ENCODE measurements around the gene KIF5C. TPM values are rescaled to one million over a fixed set of nuclear protein-coding genes. Genes with fewer than 3 reads are reported as not detected.

Gene KIF5C
- total and polyA plus RNA-seq, 4 experiments from 2014 or later, result 3.0 to 21.3 (median 13.2) TPM

- intact Hi-C loops (cut with micrococcal nuclease), result loop anchor here (5.0 kb wide), 1 partner anchor 634 kb away; no protein-coding TSS in a partner anchor
- Mint-ChIP-seq H3K27ac (peak overlapping the region in 3 of 7 donors; percentile 42 to 59 (median 55)), H3K9me3 (peaks cover 0 to 1% (median 0%) of the 10 kb centered on the region in 8 donors), H3K27me3 (no peaks in the 10 kb centered on the region), H3K4me1 (peaks cover 15 to 30% (median 21%) of the 10 kb centered on the region in 4 donors), H3K36me3 (peaks cover 12 to 13% of the 10 kb centered on the region in 2 donors), H3K4me3 (peak overlapping the region in 2 of 8 donors; percentile 13)
- POLR2A ChIA-PET (ENCODE audit: partially characterized antibody), result no interaction called here
- Histone ChIP-seq H3K27ac (ENCODE audit: low read depth, low read length) (no peak overlapping the region), H3K9me3 (ENCODE audit: control insufficient read depth in 1 of 2, low read length in 2 of 2) (no peaks in the 10 kb centered on the region), H3K27me3 (ENCODE audit: insufficient read depth, low read length) (no peaks in the 10 kb centered on the region), H3K4me1 (ENCODE audit: insufficient read depth, low read length) (peaks cover 20% of the 10 kb centered on the region), H3K36me3 (ENCODE audit: insufficient read depth, low read length) (no peaks in the 10 kb centered on the region), H3K4me3 (ENCODE audit: low read length in 2 of 2) (no peak overlapping the region)
- no peak for DNase-seq
- CTCF ChIA-PET (ENCODE audit: partially characterized antibody), result interaction anchor here (1.5 to 2.0 kb wide), 4 partner anchors 12 to 285 kb away, joined by 4 to 6 read pairs (median 5); no protein-coding TSS in a partner anchor
These were observed 53.4 kb downstream of the KIF5C start for GRCh38 chr2:148928395-148928794.

- Mint-ChIP-seq H3K4me3 (no peak overlapping the region), H3K4me1 (peaks cover 15 to 24% (median 19%) of the 10 kb centered on the region in 4 donors), H3K27me3 (no peaks in the 10 kb centered on the region), H3K9me3 (peaks cover 0 to 1% (median 0%) of the 10 kb centered on the region in 8 donors), H3K36me3 (peaks cover 12 to 13% of the 10 kb centered on the region in 2 donors), H3K27ac (no peak overlapping the region)
- Histone ChIP-seq H3K27me3 (ENCODE audit: insufficient read depth, low read length) (no peaks in the 10 kb centered on the region), H3K4me1 (ENCODE audit: insufficient read depth, low read length) (peaks cover 20% of the 10 kb centered on the region), H3K4me3 (ENCODE audit: low read length in 2 of 2) (no peak overlapping the region), H3K36me3 (ENCODE audit: insufficient read depth, low read length) (no peaks in the 10 kb centered on the region), H3K27ac (ENCODE audit: low read depth, low read length) (no peak overlapping the region), H3K9me3 (ENCODE audit: control insufficient read depth in 1 of 2, low read length in 2 of 2) (no peaks in the 10 kb centered on the region)
- ChIA-PET POLR2A (ENCODE audit: partially characterized antibody) (no interaction called here), CTCF (ENCODE audit: partially characterized antibody) (no interaction called here)
- no peak for DNase-seq
- intact Hi-C loops (cut with micrococcal nuclease), result no loop called here
These were observed 55.2 kb downstream of the KIF5C start for GRCh38 chr2:148930046-148930775.

GRCh38 chr2:148932536-148932935, 57.5 kb downstream of the KIF5C start:
- no peak overlapping the region for H3K27ac ChIP-seq (ENCODE audit: low read depth, low read length)
- H3K9me3 Mint-ChIP-seq, result peaks cover 0 to 1% (median 0%) of the 10 kb centered on the region in 8 donors
- DNase-seq, result no peak
- H3K4me1 ChIP-seq (ENCODE audit: insufficient read depth, low read length), result peaks cover 2% of the 10 kb centered on the region
- peaks cover 9 to 12% of the 10 kb centered on the region in 2 donors for H3K36me3 Mint-ChIP-seq
- no peak overlapping the region for H3K4me3 Mint-ChIP-seq
- H3K9me3 ChIP-seq (ENCODE audit: control insufficient read depth in 1 of 2, low read length in 2 of 2), result no peaks in the 10 kb centered on the region
- no peak overlapping the region for H3K4me3 ChIP-seq (ENCODE audit: low read length in 2 of 2)
- ChIA-PET POLR2A (ENCODE audit: partially characterized antibody) (no interaction called here), CTCF (ENCODE audit: partially characterized antibody) (interaction anchor here (1.4 kb wide), 1 partner anchor 9 kb away, joined by 3 read pairs; no protein-coding TSS in a partner anchor)
- H3K36me3 ChIP-seq (ENCODE audit: insufficient read depth, low read length), result no peaks in the 10 kb centered on the region
- peaks cover 0 to 4% (median 3%) of the 10 kb centered on the region in 4 donors for H3K4me1 Mint-ChIP-seq
- H3K27ac Mint-ChIP-seq, result no peak overlapping the region
- intact Hi-C loops (cut with micrococcal nuclease), result no loop called here
- H3K27me3 ChIP-seq (ENCODE audit: insufficient read depth, low read length), result no peaks in the 10 kb centered on the region
- no peaks in the 10 kb centered on the region for H3K27me3 Mint-ChIP-seq

DNA sequence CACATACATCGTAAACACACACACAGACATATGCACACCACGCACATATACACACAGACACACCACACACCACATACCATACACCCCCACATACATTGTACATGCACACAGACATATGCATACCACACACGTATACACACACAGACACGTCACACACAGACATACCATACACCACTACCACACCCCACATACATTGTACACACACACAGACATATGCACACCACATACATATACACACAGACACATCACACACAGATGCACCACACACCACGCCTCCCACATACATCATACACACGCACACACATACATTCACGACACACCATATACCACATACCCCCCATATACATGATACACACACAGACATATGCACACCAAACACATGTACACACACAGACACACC, 58.4 kb downstream of the KIF5C start:
- no peak for DNase-seq
- Histone ChIP-seq H3K36me3 (ENCODE audit: insufficient read depth, low read length) (no peaks in the 10 kb centered on the region), H3K27me3 (ENCODE audit: insufficient read depth, low read length) (no peaks in the 10 kb centered on the region), H3K4me3 (ENCODE audit: low read length in 2 of 2) (no peak overlapping the region), H3K9me3 (ENCODE audit: control insufficient read depth in 1 of 2, low read length in 2 of 2) (no peaks in the 10 kb centered on the region), H3K27ac (ENCODE audit: low read depth, low read length) (no peak overlapping the region), H3K4me1 (ENCODE audit: insufficient read depth, low read length) (no peaks in the 10 kb centered on the region)
- Mint-ChIP-seq H3K9me3 (peaks cover 0 to under 1% (median 0%) of the 10 kb centered on the region in 8 donors), H3K27ac (no peak overlapping the region), H3K36me3 (peaks cover 9 to 12% of the 10 kb centered on the region in 2 donors), H3K4me3 (no peak overlapping the region), H3K27me3 (no peaks in the 10 kb centered on the region), H3K4me1 (no peaks in the 10 kb centered on the region)
- intact Hi-C loops (cut with micrococcal nuclease), result no loop called here
- POLR2A ChIA-PET (ENCODE audit: partially characterized antibody), result no interaction called here
- CTCF ChIA-PET (ENCODE audit: partially characterized antibody), result no interaction called here

GRCh38 chr2:148935791-148936190, 60.8 kb downstream of the KIF5C start:
- Histone ChIP-seq H3K27me3 (ENCODE audit: insufficient read depth, low read length) (no peaks in the 10 kb centered on the region), H3K36me3 (ENCODE audit: insufficient read depth, low read length) (no peaks in the 10 kb centered on the region), H3K4me1 (ENCODE audit: insufficient read depth, low read length) (no peaks in the 10 kb centered on the region), H3K4me3 (ENCODE audit: low read length in 2 of 2) (no peak overlapping the region), H3K9me3 (ENCODE audit: control insufficient read depth in 1 of 2, low read length in 2 of 2) (no peaks in the 10 kb centered on the region), H3K27ac (ENCODE audit: low read depth, low read length) (no peak overlapping the region)
- no peaks in the 10 kb centered on the region for H3K4me1 Mint-ChIP-seq
- intact Hi-C loops (cut with micrococcal nuclease), result no loop called here
- POLR2A ChIA-PET (ENCODE audit: partially characterized antibody), result interaction anchor here (1.5 kb wide), 1 partner anchor 9 kb away, joined by 3 read pairs; no protein-coding TSS in a partner anchor
- H3K4me3 Mint-ChIP-seq, result no peak overlapping the region
- peaks cover 4 to 9% of the 10 kb centered on the region in 2 donors for H3K36me3 Mint-ChIP-seq
- no peaks in the 10 kb centered on the region for H3K9me3 Mint-ChIP-seq
- no peaks in the 10 kb centered on the region for H3K27me3 Mint-ChIP-seq
- no peak overlapping the region for H3K27ac Mint-ChIP-seq
- no peak for DNase-seq
- CTCF ChIA-PET (ENCODE audit: partially characterized antibody), result no interaction called here

DNA sequence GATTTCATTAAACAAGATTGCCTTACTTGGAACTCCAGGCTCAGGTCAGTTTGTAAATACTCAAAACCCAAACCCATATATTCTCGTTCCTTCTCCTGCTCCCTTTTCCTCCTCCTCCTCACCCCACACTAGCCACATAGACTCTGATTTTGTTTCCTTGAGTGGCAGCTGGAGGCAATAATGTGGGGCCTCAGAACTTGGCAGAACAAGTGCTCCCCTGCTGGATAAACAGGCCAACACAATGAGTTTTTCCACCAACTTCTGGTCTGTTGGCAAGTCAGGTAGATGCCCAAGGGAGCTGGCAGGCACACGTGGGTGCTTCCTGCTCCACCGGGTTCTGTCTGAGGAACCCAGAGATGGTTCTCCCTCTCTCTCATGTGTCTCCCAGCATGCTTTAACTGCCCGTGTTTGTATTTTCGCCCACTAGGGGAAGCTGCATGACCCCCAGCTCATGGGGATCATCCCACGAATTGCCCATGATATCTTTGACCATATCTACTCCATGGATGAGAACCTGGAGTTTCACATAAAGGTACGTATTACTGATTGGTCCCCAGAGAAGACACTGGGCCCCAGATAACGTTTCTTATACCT, 61.9 kb downstream of the KIF5C start:
- CTCF ChIA-PET (ENCODE audit: partially characterized antibody), result no interaction called here
- no peaks in the 10 kb centered on the region for H3K4me1 ChIP-seq (ENCODE audit: insufficient read depth, low read length)
- H3K9me3 ChIP-seq (ENCODE audit: control insufficient read depth in 1 of 2, low read length in 2 of 2), result no peaks in the 10 kb centered on the region
- H3K9me3 Mint-ChIP-seq, result no peaks in the 10 kb centered on the region
- POLR2A ChIA-PET (ENCODE audit: partially characterized antibody), result interaction anchor here (1.5 kb wide), 1 partner anchor 10 kb away, joined by 3 read pairs; no protein-coding TSS in a partner anchor
- no peak overlapping the region for H3K27ac ChIP-seq (ENCODE audit: low read depth, low read length)
- no peak overlapping the region for H3K4me3 ChIP-seq (ENCODE audit: low read length in 2 of 2)
- no peaks in the 10 kb centered on the region for H3K27me3 ChIP-seq (ENCODE audit: insufficient read depth, low read length)
- H3K27me3 Mint-ChIP-seq, result no peaks in the 10 kb centered on the region
- H3K36me3 Mint-ChIP-seq, result peaks cover 0 to 7% of the 10 kb centered on the region in 2 donors
- intact Hi-C loops (cut with micrococcal nuclease), result no loop called here
- DNase-seq, result no peak
- H3K4me1 Mint-ChIP-seq, result no peaks in the 10 kb centered on the region
- no peak overlapping the region for H3K27ac Mint-ChIP-seq
- no peaks in the 10 kb centered on the region for H3K36me3 ChIP-seq (ENCODE audit: insufficient read depth, low read length)
- no peak overlapping the region for H3K4me3 Mint-ChIP-seq

GRCh38 chr2:148939271-148939670, 64.2 kb downstream of the KIF5C start:
- intact Hi-C loops (cut with micrococcal nuclease), result no loop called here
- ChIA-PET POLR2A (ENCODE audit: partially characterized antibody) (no interaction called here), CTCF (ENCODE audit: partially characterized antibody) (interaction anchor here (0.6 kb wide), 1 partner anchor 1858 kb away, joined by 4 read pairs; no protein-coding TSS in a partner anchor)
- Histone ChIP-seq H3K27ac (ENCODE audit: low read depth, low read length) (no peak overlapping the region), H3K4me3 (ENCODE audit: low read length in 2 of 2) (no peak overlapping the region), H3K27me3 (ENCODE audit: insufficient read depth, low read length) (no peaks in the 10 kb centered on the region), H3K9me3 (ENCODE audit: control insufficient read depth in 1 of 2, low read length in 2 of 2) (no peaks in the 10 kb centered on the region), H3K4me1 (ENCODE audit: insufficient read depth, low read length) (no peaks in the 10 kb centered on the region), H3K36me3 (ENCODE audit: insufficient read depth, low read length) (no peaks in the 10 kb centered on the region)
- H3K9me3 Mint-ChIP-seq, result peaks cover 0 to 2% (median 0%) of the 10 kb centered on the region in 8 donors
- no peaks in the 10 kb centered on the region for H3K27me3 Mint-ChIP-seq
- no peak for DNase-seq
- H3K4me1 Mint-ChIP-seq, result no peaks in the 10 kb centered on the region
- H3K27ac Mint-ChIP-seq, result no peak overlapping the region
- H3K4me3 Mint-ChIP-seq, result no peak overlapping the region
- H3K36me3 Mint-ChIP-seq, result peaks cover 19 to 26% of the 10 kb centered on the region in 2 donors
